ENCODE measurements around the gene TH. TPM values are rescaled to one million over a fixed set of nuclear protein-coding genes. Genes with fewer than 3 reads are reported as not detected.
A peak's percentile ranks its signal among the peaks of the same experiment; 100 is the strongest.

The TH gene
- total RNA-seq, 1 experiment from 2014 or later, result not detected

DNA sequence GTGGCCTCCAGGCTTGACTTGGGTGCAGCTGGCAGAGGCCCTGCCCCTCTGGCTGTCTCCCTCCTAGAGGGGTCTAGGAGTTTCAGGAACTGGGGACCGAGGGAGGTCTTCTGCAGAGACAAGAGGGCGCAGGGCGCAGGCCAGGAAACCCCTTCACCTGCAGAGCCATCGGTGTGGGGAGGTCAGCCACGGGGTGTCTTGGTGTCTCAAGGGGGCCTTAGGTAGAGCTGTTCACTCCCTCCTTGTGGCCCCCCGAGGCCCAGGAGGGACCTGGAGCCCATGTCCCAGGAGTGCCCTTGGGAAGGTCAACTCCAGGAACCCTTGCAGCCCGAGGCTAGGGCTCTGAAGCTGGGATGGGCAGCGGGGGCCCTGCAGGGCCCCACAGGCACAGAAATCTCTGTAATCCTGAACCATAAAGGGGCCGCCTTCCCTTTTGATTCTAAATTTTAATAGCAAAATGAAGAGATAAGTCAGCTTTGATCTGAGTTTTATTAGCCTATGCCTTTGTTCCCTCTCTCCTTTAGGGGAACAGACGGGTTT is 31.4 kb upstream of the TH start:
- H3K4me3 ChIP-seq (ENCODE audit: low read depth, low read length), result peak overlapping the region; percentile 32
- peaks cover 66% of the 10 kb centered on the region for H3K4me1 ChIP-seq
- peak overlapping the region; percentile 74 for H3K4me3 Mint-ChIP-seq (ENCODE audit: unreplicated experiment)
- peaks cover 10% of the 10 kb centered on the region for H3K9me3 Mint-ChIP-seq (ENCODE audit: unreplicated experiment)
- H3K27me3 Mint-ChIP-seq (ENCODE audit: insufficient read depth, unreplicated experiment), result no peaks in the 10 kb centered on the region
- peak overlapping the region; percentile 73 for H3K27ac Mint-ChIP-seq (ENCODE audit: unreplicated experiment)
- BruUV-seq (replicated peaks), result no TSS peak
- TF ChIP-seq, protein P1, sequence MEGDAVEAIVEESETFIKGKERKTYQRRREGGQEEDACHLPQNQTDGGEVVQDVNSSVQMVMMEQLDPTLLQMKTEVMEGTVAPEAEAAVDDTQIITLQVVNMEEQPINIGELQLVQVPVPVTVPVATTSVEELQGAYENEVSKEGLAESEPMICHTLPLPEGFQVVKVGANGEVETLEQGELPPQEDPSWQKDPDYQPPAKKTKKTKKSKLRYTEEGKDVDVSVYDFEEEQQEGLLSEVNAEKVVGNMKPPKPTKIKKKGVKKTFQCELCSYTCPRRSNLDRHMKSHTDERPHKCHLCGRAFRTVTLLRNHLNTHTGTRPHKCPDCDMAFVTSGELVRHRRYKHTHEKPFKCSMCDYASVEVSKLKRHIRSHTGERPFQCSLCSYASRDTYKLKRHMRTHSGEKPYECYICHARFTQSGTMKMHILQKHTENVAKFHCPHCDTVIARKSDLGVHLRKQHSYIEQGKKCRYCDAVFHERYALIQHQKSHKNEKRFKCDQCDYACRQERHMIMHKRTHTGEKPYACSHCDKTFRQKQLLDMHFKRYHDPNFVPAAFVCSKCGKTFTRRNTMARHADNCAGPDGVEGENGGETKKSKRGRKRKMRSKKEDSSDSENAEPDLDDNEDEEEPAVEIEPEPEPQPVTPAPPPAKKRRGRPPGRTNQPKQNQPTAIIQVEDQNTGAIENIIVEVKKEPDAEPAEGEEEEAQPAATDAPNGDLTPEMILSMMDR (IDR thresholded peaks at IDR 0.05; ENCODE audit: insufficient read depth in 1 of 2, low read depth in 1 of 2, low read length in 1 of 2, severe bottlenecking in 1 of 2, unreplicated experiment in 1 of 2), result no peak
- no peaks in the 10 kb centered on the region for H3K9me3 ChIP-seq
- H3K27me3 ChIP-seq (replicated peaks; ENCODE audit: control insufficient read depth, insufficient read depth, low read length), result no peaks in the 10 kb centered on the region
- CTCF ChIA-PET, result interaction anchor here (0.6 to 4.2 kb wide), 16 partner anchors 8 to 512 kb away, joined by 3 to 38 read pairs (median 5); partner anchors contain the start of gene TSSC4
- POLR2A ChIA-PET, result interaction anchor here (0.5 to 4.0 kb wide), 15 partner anchors 8 to 735 kb away, joined by 3 to 26 read pairs (median 5); partner anchors contain the start of genes ASCL2, IGF2 and TSSC4
- peaks cover 48% of the 10 kb centered on the region for H3K4me1 Mint-ChIP-seq (ENCODE audit: low read depth, unreplicated experiment)
- H3K36me3 ChIP-seq (ENCODE audit: control insufficient read depth, insufficient read depth, low read length), result no peaks in the 10 kb centered on the region
- intact Hi-C loops (cut with micrococcal nuclease; ENCODE audit: unreplicated experiment), result loop anchor here (1.0 to 10.0 kb wide), 6 partner anchors 8 to 712 kb away; partner anchors contain the start of gene TSSC4
- H3K36me3 Mint-ChIP-seq (ENCODE audit: insufficient read depth, unreplicated experiment), result peaks cover 50% of the 10 kb centered on the region
- peak; percentile 91 to 94 for DNase-seq

DNA sequence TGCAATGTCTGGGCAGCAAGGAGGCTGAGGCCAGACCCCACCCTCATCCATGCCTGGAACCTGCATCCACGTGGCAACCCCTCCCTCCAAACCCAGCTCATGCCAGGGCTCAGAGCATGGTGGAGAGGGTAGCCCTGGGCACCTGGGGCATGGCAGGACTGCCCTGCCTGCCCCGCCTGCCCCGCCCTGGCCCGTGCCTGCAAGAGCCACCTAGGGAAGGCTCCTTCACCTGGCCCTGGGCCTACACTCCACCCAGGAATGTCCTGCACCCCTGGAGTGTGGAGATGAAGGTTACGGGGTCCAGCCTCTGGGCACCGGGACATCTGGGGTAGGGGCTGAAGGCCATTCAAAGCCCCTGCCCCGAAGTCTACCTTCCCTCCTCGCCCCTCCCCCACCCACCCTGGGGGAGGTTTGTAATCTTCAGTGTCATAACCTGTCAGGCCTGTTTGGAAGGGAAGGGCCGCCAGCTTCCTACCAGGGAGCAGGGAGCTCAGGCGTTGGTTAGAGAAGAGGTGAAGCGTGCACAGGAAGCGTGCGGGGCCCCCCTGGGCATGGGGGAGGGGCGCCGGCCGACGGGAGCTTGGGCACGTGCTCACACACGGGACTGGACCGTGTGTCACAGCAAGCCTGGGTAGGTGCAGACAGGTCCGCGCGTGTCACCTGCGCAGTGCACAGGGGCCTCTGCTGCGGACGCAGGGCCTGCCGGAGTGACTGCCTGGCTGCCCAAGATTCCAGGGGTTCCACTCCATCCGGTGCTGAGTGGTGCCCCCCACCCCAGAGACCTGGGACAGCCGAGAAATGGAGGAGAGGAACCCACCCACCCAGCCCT is 30.7 kb upstream of the TH start:
- intact Hi-C loops (cut with micrococcal nuclease; ENCODE audit: unreplicated experiment), result loop anchor here (1.0 to 10.0 kb wide), 4 partner anchors 59 to 713 kb away; partner anchors contain the start of gene TSSC4
- Histone ChIP-seq H3K27me3 (replicated peaks; ENCODE audit: control insufficient read depth, insufficient read depth, low read length) (no peaks in the 10 kb centered on the region), H3K4me1 (peaks cover 69% of the 10 kb centered on the region), H3K9me3 (no peaks in the 10 kb centered on the region), H3K4me3 (ENCODE audit: low read depth, low read length) (peak overlapping the region; percentile 32), H3K36me3 (ENCODE audit: control insufficient read depth, insufficient read depth, low read length) (no peaks in the 10 kb centered on the region)
- DNase-seq, result peak; percentile 100
- ChIA-PET CTCF (interaction anchor here (0.6 to 4.2 kb wide), 15 partner anchors 9 to 511 kb away, joined by 3 to 38 read pairs (median 5); partner anchors contain the start of gene TSSC4), POLR2A (interaction anchor here (0.6 to 4.0 kb wide), 14 partner anchors 9 to 727 kb away, joined by 3 to 26 read pairs (median 5); partner anchors contain the start of genes ASCL2, IGF2 and TSSC4)
- peaks cover 10% of the 10 kb centered on the region for H3K9me3 Mint-ChIP-seq (ENCODE audit: unreplicated experiment)
- H3K27me3 Mint-ChIP-seq (ENCODE audit: insufficient read depth, unreplicated experiment), result no peaks in the 10 kb centered on the region
- H3K4me1 Mint-ChIP-seq (ENCODE audit: low read depth, unreplicated experiment), result peaks cover 49% of the 10 kb centered on the region
- TF ChIP-seq, protein P1 (IDR thresholded peaks at IDR 0.05; ENCODE audit: insufficient read depth in 1 of 2, low read depth in 1 of 2, low read length in 1 of 2, severe bottlenecking in 1 of 2, unreplicated experiment in 1 of 2), result no peak
- H3K27ac Mint-ChIP-seq (ENCODE audit: unreplicated experiment), result peak overlapping the region; percentile 73
- H3K36me3 Mint-ChIP-seq (ENCODE audit: insufficient read depth, unreplicated experiment), result peaks cover 48% of the 10 kb centered on the region
- peak overlapping the region; percentile 74 for H3K4me3 Mint-ChIP-seq (ENCODE audit: unreplicated experiment)
- BruUV-seq (replicated peaks), result no TSS peak

DNA sequence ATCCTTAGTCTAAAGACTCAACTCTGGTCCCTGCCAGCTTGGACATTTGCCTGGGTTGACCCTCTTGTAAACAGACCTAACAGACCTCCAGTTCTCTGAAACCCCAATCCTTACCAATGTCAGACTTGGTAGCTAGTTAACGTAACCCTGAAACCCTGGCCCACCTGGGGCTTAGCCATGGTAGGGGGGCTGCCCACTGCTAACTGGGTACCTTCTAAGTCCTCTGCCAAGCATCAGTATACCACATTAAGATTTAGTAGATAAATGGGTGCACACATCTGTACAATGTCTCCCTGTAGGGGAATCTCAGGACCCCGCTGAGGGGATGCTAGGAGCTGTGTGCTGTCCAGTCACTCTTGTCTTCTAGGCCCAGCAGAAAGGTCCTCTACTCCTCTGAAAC is 29.9 kb upstream of the TH start:
- Histone ChIP-seq H3K27me3 (replicated peaks; ENCODE audit: control insufficient read depth, insufficient read depth, low read length) (no peaks in the 10 kb centered on the region), H3K36me3 (ENCODE audit: control insufficient read depth, insufficient read depth, low read length) (no peaks in the 10 kb centered on the region), H3K9me3 (no peaks in the 10 kb centered on the region), H3K4me1 (peaks cover 71% of the 10 kb centered on the region), H3K4me3 (ENCODE audit: low read depth, low read length) (no peak overlapping the region)
- H3K27me3 Mint-ChIP-seq (ENCODE audit: insufficient read depth, unreplicated experiment), result peaks cover 7% of the 10 kb centered on the region
- H3K27ac Mint-ChIP-seq (ENCODE audit: unreplicated experiment), result peak overlapping the region; percentile 73
- no peak for DNase-seq
- POLR2A ChIA-PET, result interaction anchor here (2.1 to 4.0 kb wide), 2 partner anchors 10 to 14 kb away, joined by 25 to 26 read pairs; no protein-coding TSS in a partner anchor
- H3K36me3 Mint-ChIP-seq (ENCODE audit: insufficient read depth, unreplicated experiment), result peaks cover 49% of the 10 kb centered on the region
- peaks cover 10% of the 10 kb centered on the region for H3K9me3 Mint-ChIP-seq (ENCODE audit: unreplicated experiment)
- BruUV-seq (replicated peaks), result no TSS peak
- CTCF ChIA-PET, result interaction anchor here (1.2 to 4.2 kb wide), 6 partner anchors 10 to 219 kb away, joined by 3 to 38 read pairs (median 14); no protein-coding TSS in a partner anchor
- TF ChIP-seq, protein P1 (IDR thresholded peaks at IDR 0.05; ENCODE audit: insufficient read depth in 1 of 2, low read depth in 1 of 2, low read length in 1 of 2, severe bottlenecking in 1 of 2, unreplicated experiment in 1 of 2), result no peak
- intact Hi-C loops (cut with micrococcal nuclease; ENCODE audit: unreplicated experiment), result loop anchor here (5.0 to 10.0 kb wide), 2 partner anchors 201 to 713 kb away; partner anchors contain the start of gene TSSC4
- peaks cover 49% of the 10 kb centered on the region for H3K4me1 Mint-ChIP-seq (ENCODE audit: low read depth, unreplicated experiment)
- H3K4me3 Mint-ChIP-seq (ENCODE audit: unreplicated experiment), result no peak overlapping the region
